Activated CD4-positive, alpha-beta T cell treated with anti-CD3 and anti-CD28 coated beads for 24 hours (primary cell): ENCODE measurements around the gene HABP2.
A peak's percentile ranks its signal among the peaks of the same experiment; 100 is the strongest.

Experiments
- DNase-seq, 2 donors: peaks; one replicate each; pipeline ENCODE4 v3.0.0-alpha.2; 2020; ENCODE audit warnings: low read depth in 2 of 2

HABP2 gene

GRCh38 chr10:113552701-113553100 is at the start of gene HABP2:
HABP2 (plus strand) TSS chr10:113553053; CDS start chr10:113553122, 69 bp downstream.
- DNase-seq: no peak

- no peak for DNase-seq
These were observed 48.9 kb upstream of the HABP2 start for GRCh38 chr10:113503930-113504329.

- no peak for DNase-seq
These were observed 48.4 kb upstream of the HABP2 start for GRCh38 chr10:113504423-113504822.

DNA sequence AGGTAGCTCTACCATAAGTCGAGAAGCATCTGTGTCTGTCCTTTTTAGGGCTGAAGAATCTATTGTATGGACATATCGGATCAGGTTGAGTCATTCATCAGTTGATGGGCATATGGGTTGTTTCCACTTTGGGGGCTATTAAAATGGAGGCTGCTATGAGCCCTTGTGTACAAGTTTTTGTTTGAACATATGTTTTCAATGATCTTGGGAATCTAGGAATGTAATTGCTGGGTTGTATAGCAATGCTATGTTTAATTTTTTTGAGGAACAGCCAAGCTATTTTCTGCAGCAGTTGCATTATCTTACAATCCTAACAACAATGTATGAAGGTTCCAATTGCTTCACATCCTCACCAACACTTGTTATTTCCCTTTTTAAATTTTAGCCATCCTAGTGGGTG is 46.4 kb upstream of the HABP2 start:
- DNase-seq: no peak

GRCh38 chr10:113511419-113511818 is 41.4 kb upstream of the HABP2 start:
- no peak for DNase-seq

DNA sequence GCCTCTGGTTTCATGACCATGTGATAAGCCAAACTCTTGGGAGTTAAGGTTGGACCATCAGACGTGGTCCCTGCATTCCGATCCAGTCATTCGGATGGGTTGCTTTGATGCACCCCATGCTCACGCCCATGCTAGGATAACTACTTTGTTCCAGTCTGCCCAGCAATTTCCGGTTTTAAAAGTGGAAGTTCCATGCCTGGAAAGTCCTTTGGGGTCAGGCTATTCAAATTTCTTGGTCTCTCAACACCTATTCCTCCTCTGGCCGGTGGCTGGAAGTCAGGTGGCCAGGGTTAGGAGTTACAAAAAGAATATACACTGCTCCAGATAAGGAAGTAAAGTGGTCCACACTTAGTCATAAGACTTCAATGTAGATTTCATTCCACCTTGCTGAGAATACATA is 37.7 kb upstream of the HABP2 start:
- no peak for DNase-seq

DNA sequence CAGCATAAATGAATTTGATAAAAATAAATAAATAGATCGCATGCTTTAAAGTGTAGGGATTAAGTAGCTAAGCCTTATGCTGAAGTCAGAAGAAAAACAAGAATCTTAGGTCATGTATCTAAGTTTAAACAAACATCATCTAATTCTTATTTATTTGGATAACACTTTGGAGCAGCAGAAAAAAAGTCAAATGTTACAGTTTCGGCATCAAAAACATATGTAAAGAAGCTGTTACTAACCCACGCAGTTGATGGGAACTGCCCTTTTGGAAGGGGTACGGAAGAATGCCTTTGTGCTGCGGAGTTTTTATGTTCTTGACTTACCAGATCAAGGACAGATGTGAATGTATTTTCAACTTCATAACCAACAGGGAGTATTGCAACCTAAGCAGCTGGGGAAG is 37.3 kb upstream of the HABP2 start:
- no peak for DNase-seq

- DNase-seq: no peak
These were observed 36.8 kb upstream of the HABP2 start for GRCh38 chr10:113516061-113516460.

GRCh38 chr10:113517165-113517900 is 35.5 kb upstream of the HABP2 start:
- no peak for DNase-seq

- no peak for DNase-seq
These were observed 35.0 kb upstream of the HABP2 start for GRCh38 chr10:113517901-113518260.

DNA sequence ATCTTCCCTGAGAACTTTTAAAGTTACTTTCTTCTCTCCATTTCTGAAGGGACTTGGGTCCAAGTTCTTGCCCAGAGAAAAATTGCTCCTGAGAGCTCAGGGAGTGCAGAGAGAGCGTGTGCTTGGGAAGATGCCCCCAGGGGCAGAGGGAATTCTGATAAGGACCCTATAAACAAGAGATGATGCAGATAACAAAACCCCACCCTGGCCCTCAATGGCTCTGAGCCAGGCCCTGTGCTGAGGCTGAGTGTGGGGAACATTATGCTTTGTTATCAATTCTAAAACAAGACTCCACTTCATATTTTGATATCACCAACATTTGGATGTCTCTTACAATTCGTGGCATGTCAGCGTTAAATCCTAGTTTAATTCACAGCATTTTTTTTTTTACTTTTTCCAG is 34.4 kb upstream of the HABP2 start:
- no peak for DNase-seq

GRCh38 chr10:113518816-113519591 is 33.8 kb upstream of the HABP2 start:
- DNase-seq: no peak

DNA sequence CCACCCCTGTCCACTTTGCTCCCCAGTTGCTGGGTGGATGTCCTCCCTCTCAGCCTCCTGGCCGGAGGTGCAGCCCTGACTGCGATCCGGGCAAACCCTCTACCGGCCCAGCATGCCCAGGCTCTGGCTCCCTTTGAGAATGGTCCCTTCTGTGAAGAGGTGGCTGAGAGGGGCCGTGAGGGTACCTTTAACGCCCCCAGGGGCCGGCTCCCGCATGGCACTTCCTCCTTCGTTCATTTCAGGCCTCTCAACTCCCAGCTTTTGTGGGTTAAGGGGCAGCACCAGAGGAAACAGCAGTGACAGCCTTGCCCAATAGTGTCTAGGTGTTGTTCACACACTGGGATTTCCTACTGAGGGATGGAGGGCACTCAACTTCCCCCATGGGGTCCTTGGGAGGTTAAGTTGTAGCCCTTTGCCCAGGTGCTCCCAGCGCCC is 33.2 kb upstream of the HABP2 start:
- DNase-seq: no peak

DNA sequence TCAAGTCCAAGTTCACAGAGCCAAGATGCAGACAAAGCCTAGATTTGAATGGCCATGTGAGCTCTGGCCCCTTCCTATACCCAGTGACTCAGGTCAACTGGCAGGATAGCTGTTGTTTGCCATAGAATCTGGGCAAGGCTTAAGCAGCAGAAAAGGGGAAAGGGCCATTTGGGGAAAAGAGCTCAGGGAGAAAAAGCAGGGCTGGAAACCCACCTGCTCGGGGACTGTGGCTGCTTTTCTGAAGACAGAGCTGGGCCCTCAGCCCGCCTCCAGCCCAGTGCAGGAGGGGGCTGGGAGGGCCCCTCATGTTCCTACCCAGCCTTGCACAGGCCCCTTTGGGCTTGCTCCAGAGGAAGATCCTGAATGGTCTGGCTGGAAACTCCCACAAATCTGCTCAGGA is 32.6 kb upstream of the HABP2 start:
- no peak for DNase-seq

DNA sequence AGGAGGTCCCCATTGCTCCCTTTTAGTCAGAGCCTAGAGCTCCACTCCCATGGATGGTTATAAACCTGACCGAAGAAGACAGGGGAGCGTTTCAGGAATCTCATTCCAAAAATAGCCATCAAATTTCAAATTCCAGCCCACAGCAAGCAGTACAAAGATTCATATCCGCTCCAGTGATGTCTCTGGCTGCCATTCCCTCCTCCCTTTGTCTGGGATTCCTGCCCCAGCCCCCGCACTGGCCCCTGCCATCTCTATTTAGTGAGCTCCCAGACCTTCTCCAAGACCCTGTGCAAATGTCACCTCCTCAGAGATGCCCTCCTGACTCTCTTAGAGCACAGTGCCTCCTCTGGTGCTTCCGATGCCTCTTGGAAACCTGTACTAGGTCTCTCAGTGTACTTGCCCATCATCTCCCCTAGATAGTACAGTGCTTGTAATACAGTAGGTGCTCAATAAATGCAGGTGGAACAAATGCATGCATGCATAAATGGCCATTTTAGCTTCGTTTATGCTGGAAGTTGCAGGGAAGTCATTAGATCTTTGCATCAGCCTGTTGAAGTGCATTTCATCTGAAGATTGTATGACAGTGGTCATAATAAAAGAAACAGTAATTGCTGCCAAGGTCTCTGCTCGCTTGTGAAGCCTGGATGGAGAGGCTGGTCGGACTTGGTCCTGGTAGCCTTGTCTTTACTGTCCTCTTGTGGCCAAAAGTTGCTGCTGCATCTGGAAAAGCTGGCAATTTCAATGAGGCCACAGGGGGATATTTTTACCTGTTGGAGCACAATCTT is 32.0 kb upstream of the HABP2 start:
- DNase-seq: peak in 1 of 2 donors; percentile 13

GRCh38 chr10:113521475-113521795 is 31.4 kb upstream of the HABP2 start:
- DNase-seq: no peak

DNA sequence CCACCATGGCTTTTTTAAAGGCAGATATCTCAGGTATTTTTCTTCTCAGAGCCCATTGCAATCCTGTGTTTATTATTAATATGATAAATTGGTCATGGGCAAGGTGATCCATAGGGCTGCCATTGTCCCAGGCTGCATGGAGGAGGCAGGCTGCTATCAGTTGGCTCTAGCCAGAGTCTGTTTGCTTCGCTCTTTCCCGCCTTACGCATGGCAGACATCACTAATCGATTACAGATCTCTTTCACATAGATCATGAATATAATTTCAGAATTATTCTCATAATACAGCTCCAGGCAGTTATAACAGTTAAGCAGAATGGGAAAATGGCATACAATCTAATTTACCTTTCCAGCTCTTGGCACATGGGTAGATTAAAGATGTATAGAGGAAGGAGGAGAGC is 30.4 kb upstream of the HABP2 start:
- no peak for DNase-seq

GRCh38 chr10:113523071-113523470 is 29.8 kb upstream of the HABP2 start:
- no peak for DNase-seq

DNA sequence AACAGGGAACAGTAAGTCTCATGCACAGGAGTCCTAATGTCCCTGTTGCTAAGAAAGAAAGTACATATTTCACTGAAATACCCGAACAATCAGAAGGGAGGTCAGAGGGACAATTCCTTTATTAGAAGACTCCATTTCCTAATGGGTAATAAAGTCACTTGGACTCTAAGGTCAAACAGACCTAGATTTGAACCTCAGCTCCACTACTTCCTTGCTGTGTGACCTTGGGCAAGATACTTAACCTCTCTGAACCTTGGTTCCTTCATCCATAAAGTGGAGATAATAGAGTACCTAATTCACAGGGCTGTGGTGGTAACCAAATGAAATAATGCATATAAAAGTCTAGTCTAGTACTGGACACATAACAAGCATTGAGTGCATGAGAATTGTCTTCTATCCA is 29.2 kb upstream of the HABP2 start:
- DNase-seq: no peak

GRCh38 chr10:113524120-113524519 is 28.7 kb upstream of the HABP2 start:
- DNase-seq: no peak

DNA sequence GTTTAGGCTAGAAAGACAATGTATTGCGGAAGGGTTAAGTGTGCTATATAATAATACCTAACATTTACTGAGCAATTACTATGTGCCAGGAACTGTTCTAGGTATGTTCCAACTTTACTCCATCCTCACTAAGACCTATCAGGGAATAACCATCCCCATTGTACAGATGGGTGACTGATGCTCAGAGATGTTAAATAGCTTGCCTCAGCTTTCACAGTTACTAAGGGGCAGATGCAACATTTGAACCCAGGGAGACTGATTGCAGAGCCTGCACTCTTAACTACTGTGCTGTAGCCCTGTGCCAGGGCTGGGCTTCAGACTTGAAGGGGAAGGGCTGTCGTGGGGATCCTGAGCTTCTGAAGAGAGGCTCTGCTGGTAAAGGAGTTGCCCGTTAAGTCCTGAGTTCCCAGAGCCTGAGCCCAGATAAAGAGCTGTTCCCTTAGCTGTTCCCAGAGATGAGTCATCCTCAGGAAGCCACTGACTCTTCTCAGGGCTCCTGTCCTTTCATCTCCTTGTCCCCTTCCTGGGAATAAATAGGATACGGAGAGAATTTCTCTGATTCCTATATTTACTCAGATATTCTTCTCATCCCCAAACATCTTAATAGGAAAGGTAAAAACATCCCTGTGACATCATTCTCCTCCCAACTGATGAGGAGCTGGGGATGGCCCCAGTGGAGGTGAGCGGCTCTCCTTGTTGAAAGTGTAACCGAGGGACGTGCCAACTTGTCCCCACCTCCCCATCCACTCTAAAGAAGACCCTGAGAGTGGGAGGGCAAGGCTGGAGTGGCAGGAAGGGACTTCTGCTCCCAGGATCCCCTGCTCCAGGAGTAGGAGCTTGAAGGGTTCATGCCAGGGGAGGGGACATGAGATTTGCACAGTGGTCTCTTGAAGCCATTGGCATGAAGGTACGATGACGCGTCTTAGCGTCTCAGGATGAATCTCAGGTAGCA is 28.0 kb upstream of the HABP2 start:
- no peak for DNase-seq

- DNase-seq: no peak
These were observed 27.1 kb upstream of the HABP2 start for GRCh38 chr10:113525713-113526112.
